Thyroid gland (tissue), 4 donors: ENCODE data around the gene SND1.

Experiments
- CTCF ChIP-seq, 6 experiments: fragments of 200-600 bp in 3 of 6; fragments of 450-650 bp in 3 of 6; sonication (generic) in 3 of 6; IDR thresholded peaks; one replicate each; pipeline ENCODE4 v1.5.1; 2016 to 2019; ENCODE audit warnings: antibody characterized with exemption in 6 of 6, mild to moderate bottlenecking in 2 of 6, inconsistent platforms in 1 of 6, moderate library complexity in 1 of 6
- POLR2A ChIP-seq, 2 donors: fragments of 450-650 bp; IDR thresholded peaks; one replicate each; pipeline ENCODE4 v1.6.1; 2017; ENCODE audit warnings: antibody characterized with exemption in 2 of 2, mild to moderate bottlenecking in 2 of 2, moderate library complexity in 1 of 2

- no peak for TF ChIP-seq CTCF (IDR thresholded peaks at IDR 0.05)
- no peak for TF ChIP-seq POLR2A (IDR thresholded peaks at IDR 0.05)
These were observed 428.2 kb downstream of the SND1 start for GRCh38 chr7:128080169-128080568.
